ENCODE measurements around the gene WNT6. TPM values are rescaled to one million over a fixed set of nuclear protein-coding genes. Genes with fewer than 3 reads are reported as not detected.
"Not testable (repeated sequence)": the region's sequence is repeated elsewhere in the genome, so short reads cannot be mapped to it uniquely, and the experiment has no call there.

Gene WNT6
- total RNA-seq, 1 experiment from 2014 or later: 0.23 TPM

DNA sequence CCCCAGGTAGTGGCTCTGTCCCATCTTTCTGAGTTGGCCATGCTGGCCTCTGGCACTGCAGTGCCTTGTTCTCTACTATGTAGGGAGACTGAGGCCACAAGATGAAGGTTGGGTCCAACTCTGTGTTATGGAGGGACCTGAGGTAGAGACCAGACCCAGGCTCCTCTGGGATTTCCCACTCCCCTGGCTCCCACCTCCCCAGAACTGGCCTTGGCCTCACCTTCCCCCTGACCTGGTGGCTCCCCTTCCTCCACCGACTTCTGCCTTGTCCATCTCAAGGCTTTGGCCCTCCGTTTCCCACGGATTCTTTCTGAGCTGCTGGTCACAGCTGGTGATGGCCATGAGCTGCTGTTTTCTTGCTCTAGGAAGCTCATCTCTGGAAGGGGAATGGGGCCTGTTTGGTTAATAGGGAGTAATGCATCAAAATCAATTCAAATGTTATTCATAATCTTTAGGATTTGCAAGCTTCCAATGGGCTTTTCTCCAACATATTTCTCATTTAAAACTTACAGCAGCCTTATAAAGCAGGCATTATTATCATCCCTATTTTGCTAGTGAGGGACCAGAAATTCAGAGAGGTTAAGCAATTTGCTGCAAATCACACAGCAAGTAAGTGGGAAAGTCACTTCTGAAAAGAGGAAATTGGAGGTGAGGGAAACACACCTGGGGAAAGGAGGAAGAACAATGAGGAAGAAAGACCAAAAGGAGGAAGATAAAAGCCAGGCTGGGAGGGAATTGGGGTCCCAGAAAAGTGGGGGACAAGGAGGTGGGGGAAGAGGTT, 28.9 kb upstream of the WNT6 start:
- no peak for DNase-seq (ENCODE audit: low read depth)

DNA sequence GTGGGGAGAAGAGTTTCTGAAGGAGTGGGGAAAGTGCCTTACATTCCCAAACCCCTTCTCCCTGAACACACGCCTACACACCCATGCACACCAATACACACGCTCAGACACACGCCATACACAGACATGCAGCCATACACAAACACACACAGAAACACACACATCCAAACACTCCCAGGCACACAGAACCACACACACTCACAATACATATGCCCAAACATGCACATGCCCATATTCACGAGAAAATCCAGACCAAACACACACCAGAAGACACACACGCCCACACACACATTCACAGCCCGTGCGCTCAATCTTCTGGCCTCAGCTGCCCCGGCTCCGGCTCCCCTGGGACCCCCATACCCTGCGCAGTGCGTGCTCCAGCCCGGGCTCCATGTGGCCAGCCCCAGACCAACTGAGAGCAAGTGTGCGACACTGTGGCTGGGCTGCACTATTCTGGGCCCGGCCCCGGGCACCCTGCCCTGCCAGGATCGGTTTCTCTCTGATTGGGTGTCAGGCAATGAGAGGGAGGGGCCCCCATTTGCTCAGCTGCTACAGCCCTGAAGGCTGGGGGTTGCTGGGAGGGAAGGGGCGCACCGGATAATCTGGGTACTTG, 28.1 kb upstream of the WNT6 start, which contains the start of gene PRKAG3:
TSS of gene PRKAG3 (minus strand) at position 426 of the 613 bp plus-strand sequence.
- no peak for DNase-seq (ENCODE audit: low read depth)

DNA sequence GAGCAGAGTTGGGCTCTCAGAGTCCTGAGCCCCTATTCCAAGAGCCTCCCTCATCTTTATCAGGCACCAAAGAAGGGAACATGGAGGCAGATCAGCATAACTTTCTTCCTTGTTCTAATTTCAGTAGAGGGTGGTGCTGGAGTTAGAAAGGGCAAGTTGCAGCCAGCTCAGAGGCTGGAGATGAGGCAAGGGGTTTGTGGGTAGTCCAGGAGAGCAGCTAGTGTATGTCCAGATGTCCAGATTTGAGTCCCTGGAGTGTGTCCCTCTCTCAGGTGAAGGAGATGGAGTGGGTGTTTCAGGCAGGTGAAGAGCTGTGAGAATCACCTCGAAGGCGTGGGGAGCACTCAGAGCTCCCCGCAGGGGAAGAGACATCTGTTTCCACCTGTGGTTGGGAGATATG, 27.5 kb upstream of the WNT6 start:
- no peak for DNase-seq (ENCODE audit: low read depth)

DNA sequence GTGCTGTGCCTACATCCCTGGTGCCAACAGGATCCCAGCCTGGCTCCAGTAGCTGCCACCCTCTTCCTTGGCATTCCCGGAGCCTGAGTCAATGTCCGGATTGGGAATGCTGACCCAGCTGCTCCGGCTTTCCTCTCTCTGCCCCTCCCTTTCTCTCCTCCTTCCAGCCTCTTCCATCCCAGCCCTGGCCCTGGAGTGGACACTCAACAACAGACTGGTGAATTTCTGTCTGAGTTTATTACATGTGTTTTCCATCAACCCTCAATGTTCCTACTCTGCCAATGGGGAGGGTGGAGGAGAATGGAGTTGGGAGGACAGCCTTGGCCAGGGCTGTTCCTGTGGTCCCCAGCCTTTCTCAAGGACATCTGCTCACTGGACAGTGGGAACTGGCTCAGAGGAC, 27.1 kb upstream of the WNT6 start:
- peak; percentile 52 for DNase-seq (ENCODE audit: low read depth)

DNA sequence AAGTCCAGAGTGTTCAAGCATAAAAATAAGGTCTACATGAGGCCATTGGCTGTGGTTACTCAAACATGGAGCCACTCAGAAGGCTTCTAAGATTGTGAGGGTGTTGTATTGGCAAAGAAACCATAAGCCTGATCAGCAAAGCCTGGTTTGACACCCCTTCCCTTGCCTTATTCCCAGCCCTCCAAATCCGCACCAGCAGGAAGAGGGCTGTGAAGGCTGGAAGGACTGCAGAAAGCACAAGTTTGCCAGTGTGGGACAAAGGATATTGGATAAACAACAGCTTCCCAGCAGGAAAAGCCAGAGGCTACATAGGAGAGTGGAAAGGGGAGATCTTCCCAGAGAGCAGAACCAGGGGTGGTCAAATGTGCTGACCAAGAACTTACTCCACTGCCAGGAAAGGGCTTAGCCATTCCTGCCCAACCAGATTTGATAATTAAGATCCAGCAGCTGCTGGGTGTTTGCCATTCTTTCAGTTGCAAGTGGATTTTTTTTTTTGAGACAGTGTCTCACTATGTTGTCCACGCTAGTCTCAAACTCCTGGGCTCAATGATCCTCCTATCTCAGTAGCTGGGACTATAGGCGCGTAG, 26.5 kb upstream of the WNT6 start:
- DNase-seq (ENCODE audit: low read depth): no peak

DNA sequence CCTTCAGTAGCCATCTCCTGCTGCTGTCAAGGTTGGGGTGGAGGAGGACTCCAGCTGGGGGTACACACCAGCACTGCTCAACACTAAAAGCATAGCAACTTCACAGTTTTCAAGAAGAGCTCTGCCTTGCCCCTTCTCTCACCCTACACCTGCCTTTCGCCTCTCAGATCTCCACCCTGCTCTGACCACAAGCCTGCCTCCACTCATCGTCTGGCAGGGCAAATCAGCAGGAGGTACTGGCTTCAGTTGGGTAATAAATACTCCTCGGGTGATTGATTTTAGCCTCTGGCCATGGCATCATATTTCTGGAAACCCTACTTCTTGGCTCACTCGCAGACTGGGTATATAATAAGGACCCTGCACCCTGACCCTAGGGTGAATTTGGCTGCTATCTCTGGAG, 24.9 kb upstream of the WNT6 start:
- DNase-seq (ENCODE audit: low read depth): no peak

DNA sequence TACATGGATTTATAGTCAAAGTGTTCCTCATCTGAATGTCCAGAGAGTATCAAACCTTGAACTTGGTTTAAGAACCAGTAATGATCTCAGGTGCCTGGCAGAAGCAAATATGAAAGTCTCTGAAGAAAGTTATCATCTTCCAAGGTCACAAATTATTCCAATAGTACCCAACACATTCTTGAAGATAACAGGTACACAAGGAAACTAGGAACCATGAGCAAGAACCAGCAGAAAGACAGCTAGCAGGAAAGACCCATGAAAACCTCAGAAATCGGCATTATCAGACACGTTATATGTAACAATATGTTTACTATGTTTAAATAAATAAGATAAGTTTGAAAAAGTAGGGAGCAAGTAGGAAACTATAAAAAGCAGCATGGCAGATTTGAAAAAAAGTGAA, 22.1 kb upstream of the WNT6 start:
- no peak for DNase-seq (ENCODE audit: low read depth)

DNA sequence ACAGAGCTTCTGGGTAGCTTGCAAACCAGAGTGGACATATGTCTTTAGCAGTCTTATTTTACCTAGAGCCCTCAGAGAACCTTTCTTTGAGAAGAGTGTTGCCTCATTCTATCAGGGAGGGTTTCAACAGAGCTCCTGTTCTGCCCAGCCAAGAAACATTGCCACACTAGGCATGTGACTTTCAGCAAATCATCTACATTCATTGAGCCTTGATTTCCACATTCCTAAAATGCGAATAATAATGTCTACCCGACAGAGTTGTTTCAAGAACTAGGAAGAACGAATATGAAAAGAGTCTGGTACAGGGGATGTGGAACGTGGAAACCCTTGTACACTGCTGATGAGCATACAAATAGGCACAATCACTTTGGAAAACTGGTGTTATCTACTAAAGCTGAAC, 20.2 kb upstream of the WNT6 start:
- no peak for DNase-seq (ENCODE audit: low read depth)

DNA sequence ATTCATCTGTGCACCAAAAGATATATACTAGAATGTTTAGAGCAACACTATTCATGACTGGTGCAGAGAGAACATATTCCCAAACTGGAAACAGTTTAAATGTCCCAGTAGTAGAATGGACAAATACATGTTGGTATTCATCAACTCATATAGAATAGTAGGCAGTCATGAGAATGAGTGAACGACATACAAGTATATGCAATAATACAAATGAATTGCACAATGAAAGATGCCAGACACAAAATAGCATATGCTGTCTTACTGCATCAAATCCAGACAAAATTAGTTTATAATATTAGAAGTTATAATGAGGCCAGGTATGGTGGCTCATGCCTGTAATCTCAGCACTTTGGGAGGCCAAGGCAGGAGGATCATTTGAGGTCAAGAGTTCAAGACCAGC, 19.7 kb upstream of the WNT6 start:
- DNase-seq (ENCODE audit: low read depth): no peak

DNA sequence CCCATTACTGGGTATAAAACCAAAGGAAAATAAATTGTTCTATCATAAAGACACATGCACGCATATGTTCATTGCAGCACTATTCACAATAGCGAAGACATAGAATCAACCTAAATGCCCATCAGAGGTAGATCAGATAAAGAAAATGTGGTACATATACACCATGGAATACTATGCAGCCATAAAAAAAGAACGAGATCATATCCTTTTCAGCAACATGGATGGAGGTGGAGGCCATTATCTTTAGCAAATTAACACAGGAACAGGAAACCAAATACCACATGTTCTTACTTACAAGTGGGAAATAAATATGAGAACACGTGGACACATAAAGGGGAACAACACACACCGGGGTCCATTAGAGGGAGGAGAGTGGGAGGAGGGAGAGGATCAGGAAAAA, 15.3 kb upstream of the WNT6 start:
- not testable (repeated sequence) for DNase-seq (ENCODE audit: low read depth)

DNA sequence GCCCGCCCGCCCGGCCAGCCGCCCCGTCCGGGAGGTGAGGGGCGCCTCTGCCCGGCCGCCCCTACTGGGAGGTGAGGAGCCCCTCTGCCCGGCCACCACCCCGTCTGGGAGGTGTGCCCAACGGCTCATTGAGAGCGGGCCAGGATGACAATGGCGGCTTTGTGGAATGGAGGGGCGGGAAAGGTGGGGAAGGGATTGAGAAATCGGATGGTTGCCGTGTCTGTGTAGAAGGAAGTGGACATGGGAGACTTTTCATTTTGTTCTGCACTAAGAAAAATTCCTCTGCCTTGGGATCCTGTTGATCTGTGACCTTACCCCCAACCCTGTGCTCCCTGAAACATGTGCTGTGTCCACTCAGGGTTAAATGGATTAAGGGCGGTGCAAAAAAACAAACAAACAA, 12.6 kb upstream of the WNT6 start:
- DNase-seq (ENCODE audit: low read depth): not testable (repeated sequence)

DNA sequence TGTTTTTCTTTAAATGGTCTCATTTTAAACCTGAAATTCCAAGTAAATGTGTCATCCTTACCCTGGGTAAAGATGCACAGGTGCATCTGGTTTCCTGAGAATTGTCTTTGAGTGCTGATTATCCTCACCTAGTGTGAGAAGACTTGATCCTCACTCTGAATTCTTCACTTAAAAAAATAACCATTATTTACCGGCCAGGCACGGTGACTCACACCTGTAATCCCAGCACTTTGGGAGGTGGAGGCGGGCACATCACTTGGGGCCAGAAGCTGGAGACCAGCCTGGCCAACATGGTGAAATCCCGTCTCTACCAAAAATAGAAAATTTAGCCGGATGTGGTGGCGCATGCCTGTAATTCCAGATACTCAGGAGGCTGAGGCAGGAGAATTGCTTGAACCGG, 9.9 kb upstream of the WNT6 start:
- peak; percentile 74 for DNase-seq (ENCODE audit: low read depth)

DNA sequence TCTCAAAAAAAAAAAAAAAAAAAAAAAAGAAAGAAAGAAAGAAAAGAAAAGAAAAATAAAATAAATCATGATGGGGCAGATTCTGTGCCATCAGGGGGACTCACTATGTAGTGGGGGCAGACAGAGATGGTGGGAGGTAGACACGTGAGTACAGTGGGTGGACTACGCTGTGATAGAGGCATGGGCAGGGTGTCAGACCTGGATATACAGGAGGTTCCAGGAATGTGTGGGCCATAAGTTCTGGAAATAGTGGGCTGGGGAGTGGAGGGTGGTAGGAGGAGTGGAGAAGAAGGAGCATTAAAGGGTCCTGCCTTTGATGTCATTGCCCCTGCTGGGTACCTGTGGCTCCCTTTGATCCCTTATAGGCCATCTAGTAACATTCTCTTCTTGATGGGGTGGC, 8.8 kb upstream of the WNT6 start:
- DNase-seq (ENCODE audit: low read depth): no peak

DNA sequence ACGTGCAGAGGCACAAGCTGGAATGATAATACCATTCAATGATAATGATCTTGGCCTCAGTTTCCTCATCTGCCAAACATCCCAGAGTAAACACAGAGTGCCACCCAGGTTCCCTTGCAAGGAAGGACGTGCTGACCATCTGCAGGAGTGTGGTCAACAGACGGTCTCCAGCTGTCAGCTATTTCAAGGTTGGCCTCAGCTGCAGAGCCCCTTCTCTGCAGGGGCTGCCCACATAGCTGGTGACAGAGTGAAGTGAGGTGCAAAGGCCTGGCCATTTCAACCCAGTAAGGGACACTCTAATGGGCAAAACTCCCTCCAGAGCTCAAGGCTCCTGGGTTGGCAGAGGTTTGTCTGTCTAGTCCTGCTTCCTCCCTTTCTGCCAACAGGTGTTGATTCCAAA, 8.3 kb upstream of the WNT6 start:
- DNase-seq (ENCODE audit: low read depth): no peak

DNA sequence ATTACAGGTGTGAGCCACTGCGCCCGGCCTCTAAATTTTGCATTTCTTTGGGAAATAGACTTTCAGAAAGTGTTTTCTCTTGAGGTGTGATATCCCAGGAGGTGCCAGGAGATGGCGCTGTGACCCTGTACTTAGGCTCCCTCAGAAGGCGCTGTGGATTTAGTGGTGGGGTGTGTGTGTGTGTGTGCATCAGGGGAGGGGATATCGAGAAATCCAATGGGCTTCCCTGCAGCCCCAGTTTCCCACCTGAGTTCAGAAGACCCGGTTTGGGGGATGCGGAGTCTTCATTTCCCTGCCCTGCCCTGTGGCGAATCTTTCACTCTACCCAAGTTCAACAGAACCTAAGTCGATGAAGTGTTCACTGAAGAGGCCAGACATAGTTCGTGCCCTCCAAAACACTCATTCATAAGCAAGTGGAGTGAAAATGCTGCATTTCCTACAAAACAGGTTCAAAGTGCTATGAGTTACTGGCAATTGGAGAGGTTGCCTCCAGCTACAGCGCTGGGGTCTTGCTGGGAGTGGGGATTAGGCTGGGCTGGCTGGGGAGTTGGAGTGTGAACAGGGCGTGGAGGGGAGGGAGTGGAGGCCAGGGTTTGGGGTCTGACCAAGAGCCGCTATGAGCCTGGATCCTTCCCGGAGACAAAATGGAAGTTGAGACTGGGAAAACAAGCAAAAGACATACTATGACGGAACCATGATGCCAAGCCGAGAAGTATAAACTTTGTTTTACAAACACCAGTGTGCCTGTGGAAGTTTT, 6.5 kb upstream of the WNT6 start:
- DNase-seq (ENCODE audit: low read depth): peak; percentile 73

DNA sequence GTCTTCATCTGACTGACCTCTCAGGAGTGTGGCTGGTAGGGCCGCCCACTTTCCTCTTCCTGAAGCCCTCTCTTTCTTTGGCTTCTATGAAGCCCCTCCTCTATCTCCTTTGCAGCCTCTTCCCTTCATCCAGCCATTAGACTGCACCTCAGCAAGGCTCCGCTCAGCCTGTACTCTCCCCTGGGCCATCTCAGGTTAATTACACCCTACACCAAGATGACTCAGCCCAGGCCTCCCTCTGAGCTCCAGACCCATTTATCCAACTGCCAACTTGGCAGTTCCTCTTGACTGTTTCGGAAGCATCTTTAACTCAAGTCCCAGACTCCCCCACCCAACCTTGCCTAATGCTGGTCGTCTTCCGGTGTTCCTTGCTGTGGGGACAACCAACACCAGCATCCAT, 5.8 kb upstream of the WNT6 start:
- DNase-seq (ENCODE audit: low read depth): peak; percentile 87

DNA sequence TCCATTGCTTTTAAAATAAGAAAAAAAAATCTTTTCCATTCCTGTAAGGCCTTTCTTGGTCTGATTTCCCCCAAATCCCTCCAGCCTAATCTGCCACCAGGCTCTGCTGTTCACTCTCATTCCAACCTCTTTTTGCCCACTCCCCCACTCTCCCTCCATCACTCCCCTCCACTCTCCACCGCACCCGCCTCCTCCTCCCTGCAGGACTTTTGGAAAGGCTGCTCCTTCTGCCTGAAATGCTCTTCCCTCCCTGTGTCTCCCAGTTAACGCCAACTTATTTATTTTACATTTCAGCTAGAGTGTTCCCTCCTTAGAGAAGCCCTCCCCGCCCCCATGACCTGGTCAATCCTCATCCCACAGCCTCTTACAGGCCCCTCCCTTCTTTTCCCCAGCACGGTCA, 4.7 kb upstream of the WNT6 start:
- no peak for DNase-seq (ENCODE audit: low read depth)

DNA sequence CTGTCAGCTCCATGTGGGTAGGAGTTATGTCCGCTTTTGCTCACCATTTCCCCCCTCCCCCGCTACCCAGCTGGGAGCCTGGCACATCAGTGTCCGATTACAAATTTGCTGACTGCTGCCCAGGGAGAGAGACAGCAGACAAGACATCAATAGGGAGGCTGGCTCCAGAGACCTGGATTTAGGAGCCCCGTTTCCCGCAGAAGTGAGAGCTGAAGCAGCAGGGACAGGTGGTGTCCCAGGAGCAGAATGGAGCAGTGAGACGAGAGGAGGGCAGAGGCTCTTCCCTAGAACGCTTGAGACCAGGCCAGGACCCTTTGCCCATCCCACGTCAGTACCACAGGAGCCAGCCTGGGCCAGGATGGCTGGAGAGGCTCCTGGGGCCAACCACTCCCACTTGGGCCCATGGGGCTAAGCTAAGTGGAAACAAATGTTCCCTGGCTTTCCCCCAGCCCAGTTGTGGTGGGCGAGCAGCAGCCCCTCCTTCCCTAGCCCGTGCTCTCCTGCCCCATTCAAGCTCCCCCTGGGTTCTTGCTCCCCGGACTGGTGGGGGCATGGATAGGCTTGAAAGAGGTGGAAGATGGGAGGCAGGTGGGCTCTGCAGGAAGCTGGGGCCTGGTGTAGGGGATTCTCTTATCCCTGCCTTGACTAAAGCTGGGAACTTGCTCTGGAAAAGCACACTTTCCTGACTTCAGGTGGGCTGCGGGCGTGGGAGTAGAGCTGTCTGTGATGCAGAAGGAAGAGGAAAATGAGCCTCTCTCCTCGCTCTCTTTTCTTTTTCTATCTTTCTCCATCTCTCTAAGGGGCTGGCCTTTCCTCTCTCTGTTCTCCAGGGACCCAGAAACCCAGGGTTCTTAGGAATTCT, 4.1 kb upstream of the WNT6 start:
- DNase-seq (ENCODE audit: low read depth): no peak

DNA sequence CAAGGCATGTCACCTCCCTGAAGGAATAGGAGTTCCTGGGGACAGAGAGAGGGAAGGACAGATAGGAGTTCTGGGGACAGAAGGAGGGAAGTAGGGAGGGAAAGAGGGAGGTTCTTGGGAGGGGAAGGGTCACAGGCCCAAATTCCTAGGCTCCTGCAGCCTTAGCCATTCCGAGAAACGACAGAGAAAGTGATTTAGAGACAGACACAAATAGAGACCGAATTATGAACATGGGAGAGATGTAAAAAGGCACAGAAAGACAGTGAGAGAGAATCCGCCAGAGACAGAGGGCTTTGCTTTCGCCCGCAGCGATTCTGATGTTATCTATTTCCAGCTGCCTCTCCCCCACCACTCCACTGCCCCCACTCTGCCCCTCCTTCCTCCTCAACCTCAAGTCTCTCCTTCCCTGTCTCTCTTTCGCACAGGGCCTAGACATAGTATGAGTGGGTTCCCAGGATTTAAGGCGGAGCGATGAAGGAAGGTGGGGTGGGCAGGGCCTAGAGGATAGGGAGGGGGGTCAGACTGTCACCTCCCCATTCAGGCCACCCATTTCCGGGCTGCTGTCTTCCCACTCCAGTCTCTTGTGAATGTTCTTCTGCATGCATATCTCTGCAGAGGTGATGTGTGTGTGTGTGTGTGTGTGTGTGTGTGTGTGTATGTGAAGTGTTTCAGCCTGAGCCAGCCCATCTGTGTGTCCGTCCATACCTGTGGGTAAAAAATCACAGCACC, 3.3 kb upstream of the WNT6 start:
- no peak for DNase-seq (ENCODE audit: low read depth)

DNA sequence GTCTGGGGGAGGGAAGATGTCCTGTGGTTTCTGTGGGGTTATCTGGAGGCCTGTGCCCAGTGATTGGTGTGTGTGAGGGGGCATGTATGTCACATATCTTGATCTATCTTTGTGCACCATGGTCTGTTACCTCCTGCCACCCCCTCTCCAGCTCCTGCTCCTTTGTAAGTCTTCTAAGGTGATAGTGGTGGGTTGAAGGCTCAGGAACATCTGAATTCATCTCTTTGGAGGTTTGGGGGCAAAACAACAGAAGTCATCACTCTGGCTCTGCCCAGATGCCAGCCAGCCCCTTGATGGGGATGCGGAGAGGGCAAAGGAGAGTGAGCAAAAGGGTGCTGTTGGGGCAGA, 2.7 kb upstream of the WNT6 start:
- DNase-seq (ENCODE audit: low read depth): no peak
